Measurements from ENCODE around the gene ZP1.

Gene ZP1

DNA sequence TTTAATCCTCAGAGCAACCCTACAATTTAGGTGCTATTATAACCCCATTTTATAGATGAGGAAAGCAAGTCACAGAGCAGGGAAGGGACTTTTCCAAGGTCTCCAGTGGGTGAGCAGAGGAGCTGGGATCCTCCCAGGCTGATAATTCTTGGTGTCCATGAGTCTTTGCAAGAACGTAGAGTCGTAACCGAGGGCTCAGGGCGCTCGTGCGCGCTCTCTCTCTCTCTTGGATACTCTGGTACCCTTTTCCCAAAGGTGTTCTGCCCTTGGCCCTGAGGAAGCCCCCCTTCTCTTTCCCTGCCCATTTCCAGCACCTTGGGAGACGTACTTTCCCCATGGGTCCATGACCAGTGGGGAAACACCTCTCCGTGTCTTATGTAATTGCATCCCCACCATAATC, 5.2 kb upstream of the ZP1 start:
- no peak for DNase-seq

DNA sequence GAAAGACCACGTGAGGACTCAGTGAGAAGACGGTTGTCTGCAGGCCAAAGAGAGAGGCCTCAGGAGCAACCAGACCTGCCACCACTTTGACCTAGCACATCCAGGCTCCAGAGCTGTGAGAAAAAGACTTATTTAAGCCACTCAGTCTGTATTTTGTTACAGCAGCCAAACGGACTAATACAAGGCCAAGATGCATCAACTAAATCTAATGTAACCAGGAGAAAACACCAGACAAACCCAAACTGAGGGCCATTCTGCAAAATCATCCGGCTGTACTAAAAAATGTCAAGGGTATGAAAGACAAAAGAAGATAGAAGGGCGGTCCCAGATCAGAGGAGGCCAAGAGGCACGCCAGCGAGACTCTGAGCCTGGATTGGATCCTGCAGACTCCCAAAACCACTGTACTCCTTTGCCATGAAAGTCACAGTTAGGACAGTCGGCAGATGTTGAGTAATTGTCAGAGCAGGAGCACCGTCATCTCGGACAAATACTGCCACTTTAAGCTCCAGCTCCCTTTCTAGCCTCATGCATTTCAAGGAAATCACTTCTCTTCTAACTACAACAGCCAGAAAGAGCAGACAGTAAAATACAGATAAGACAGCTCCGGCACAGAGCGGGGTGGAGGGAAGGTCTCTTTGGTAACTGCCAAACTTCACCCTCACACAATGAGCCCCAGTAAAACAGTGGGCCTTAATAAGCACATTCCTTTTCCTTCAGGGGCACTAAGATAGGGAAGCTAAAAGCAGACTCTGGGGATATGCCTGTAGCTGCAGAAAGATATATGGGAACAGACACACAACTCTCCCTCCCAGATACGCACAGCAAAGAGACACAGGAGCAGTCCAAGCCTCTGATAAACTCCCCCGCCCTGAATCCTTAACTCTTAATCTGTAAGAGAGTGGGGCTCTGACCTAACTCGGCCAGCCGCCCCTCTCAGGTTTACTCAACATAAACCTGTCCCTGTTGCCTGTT, 3.5 kb upstream of the ZP1 start:
- DNase-seq, result no peak

DNA sequence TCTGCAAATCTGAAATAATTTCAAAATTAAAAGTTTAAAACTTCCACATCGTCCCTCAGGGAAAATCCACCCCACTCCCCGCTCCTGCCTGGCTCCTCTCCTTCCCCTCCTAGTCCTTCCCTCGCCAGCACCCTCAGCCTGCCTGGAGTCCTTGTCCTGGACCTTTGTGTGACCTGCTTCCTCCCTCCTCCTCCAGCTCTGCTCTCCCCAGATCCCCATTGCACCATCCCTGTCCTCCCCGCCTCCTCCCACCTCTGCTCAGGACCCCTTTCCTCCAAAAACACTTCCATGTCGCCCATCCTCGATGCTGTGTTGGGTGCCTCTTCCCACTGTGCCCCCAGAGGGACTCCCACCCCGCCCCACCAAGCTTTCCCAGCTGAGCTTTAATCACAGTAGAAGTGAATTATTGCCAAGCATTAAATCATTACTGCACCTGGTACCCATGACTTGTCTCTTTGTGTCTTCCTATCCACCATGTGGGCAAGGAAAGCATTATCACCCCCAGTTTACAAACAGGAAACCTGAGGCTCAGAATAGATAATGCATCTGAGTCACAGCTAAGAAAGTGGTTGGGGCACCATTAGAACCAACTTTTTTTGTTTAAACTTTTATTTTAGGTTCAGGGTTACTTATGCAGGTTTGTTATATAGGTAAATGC, 2.4 kb upstream of the ZP1 start:
- DNase-seq, result no peak

DNA sequence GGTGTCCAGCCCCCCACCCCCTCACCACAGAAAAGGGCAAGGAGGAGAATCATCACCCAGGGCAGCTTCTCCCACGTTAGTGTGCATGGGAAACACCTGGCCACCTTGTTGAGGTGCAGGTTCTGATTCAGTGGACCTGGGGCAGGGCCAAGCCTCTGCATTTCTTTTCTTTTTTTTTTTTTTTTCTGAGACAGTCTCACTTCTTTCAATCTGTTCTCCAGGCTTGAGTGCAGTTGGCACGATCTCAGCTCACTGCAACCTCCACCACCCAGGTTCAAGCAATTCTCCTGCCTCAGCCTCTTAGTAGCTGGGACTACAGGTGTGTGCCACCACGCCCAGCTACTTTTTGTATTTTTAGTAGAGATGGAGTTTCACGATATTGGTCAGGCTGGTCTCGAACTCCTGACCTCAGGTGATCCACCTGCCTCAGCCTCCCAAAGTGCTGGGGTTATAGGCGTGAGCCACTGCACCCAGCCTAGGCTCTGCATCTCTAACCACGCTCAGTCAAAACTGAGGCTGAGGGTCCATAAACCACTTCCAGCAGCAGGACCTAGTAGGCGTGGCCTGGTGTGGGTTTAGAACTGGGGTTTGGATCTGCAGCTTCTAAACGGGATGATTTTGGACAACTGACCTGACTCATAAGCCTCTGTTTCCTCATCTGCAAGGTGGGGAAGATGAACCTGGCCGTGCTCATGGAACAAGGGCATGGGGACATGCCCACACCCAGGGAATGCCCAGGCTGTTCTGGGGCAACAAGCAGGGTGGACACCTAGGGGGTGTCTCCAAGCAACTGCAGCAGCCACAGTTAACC, 734 bp downstream of the ZP1 start:
- DNase-seq, result no peak

DNA sequence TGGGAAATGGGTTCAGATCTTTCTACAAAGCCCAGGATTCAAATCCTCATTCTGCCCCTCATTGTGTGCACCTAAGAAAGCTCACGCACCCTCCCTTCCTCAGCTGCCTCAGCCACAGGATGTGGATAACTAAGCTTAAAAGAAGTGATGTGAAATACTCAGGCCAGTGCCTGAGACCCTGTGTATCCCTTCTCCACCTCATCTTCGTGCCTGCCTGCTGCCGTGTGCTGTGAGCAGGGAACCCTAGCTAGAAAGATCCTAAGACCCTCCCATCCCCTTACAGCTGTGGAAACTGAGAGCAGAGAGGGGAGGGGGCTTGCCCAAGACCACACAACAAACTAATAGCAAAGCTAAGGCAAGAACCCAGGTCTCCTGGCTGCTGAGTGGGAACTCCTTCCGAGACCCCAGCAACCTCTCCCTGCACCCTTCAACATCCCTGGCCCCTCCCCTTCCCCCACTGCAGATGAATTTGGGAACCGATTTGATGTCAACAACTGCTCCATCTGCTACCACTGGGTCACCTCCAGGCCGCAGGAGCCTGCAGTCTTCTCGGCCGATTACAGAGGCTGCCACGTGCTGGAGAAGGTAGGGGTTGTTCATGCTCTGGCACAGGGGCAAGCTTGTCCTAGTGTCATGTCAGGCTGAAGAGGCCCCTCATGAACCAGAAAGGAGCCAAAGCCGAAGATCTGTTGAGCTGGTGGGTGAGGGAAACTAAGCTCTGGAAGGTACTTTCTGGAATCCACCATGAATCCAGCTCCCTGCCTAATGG, 1.5 kb downstream of the ZP1 start:
- DNase-seq, result no peak

DNA sequence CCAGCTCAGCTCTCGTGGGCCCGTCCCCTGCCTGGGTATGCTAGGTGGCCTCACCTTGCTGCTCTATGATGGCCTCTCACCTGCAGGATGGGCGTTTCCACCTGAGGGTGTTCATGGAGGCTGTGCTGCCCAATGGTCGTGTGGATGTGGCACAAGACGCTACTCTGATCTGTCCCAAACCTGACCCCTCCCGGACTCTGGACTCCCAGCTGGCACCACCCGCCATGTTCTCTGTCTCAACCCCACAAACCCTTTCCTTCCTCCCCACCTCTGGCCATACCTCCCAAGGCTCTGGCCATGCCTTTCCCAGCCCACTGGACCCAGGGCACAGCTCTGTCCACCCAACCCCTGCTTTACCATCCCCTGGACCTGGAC, 2.1 kb downstream of the ZP1 start:
- no peak for DNase-seq

DNA sequence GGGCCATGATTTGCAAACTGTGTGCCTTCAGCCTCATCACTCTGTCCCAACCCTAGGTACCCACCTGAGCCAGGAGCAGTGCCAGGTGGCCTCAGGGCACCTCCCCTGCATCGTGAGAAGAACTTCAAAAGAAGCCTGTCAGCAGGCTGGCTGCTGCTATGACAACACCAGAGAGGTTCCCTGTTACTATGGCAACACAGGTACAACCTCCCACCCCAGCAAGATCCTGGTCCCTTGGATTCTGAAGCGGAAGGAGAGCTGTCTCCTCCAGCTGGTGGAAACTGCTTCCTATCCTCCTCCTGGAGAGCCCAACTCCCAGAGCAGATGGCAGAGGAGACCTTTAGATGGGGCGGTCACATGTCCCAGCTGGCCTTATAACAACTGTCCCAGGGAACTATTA, 2.9 kb downstream of the ZP1 start:
- no peak for DNase-seq

DNA sequence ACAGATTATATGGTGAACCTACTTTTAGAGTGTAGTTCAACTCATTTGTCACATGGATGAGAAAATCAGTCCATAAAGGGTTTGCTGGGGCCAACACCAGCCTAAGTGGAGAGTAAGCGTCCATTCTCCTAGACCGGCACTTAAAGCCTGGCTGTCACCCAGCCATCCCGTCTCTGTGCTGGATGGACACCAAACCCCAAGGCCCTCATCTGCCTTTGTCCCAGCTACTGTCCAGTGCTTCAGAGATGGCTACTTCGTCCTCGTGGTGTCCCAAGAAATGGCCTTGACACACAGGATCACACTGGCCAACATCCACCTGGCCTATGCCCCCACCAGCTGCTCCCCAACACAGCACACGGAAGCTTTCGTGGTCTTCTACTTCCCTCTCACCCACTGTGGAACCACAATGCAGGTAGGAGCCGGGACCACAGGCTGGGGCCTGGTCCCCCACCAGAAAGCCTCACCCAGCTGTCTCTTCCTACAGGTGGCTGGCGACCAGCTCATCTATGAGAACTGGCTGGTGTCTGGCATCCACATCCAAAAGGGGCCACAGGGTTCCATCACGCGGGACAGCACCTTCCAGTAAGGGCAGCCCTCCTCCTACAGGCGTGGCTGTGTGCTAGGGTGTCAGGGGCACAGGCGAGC, 3.5 kb downstream of the ZP1 start:
- DNase-seq, result no peak

DNA sequence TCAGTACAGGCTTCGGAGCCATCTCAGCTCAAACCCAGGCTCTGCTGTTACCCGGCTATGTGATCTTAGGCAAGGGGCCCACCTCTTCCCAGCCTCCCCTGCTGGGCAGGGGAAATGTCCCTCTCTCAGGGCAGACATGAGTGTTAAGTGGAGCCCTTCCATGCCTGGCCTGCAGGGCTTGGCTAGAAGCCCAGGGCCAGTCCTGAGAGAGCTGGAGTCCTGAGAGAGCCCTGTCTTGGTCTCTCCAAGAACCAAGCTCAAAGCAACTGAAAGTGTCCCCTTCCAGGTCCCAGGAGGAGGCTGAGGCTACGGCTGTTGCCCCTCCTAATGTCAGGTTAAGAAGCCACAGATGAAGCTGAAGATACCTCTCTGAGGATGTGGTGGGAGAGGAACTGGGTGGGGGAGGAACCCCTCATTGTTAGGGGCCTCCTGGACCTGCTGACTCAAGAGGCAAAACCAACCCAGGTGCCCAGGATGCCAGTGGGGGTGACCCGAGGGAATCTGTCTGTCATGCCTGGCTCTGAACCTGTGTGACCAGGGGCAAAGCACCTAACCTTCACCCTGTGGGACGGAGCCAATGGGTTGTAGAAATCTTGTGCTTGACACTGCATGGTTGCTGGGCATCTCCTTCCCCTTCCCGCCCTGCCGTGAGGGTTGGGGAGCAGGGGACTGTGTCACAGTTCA, 4.2 kb downstream of the ZP1 start:
- DNase-seq, result no peak

DNA sequence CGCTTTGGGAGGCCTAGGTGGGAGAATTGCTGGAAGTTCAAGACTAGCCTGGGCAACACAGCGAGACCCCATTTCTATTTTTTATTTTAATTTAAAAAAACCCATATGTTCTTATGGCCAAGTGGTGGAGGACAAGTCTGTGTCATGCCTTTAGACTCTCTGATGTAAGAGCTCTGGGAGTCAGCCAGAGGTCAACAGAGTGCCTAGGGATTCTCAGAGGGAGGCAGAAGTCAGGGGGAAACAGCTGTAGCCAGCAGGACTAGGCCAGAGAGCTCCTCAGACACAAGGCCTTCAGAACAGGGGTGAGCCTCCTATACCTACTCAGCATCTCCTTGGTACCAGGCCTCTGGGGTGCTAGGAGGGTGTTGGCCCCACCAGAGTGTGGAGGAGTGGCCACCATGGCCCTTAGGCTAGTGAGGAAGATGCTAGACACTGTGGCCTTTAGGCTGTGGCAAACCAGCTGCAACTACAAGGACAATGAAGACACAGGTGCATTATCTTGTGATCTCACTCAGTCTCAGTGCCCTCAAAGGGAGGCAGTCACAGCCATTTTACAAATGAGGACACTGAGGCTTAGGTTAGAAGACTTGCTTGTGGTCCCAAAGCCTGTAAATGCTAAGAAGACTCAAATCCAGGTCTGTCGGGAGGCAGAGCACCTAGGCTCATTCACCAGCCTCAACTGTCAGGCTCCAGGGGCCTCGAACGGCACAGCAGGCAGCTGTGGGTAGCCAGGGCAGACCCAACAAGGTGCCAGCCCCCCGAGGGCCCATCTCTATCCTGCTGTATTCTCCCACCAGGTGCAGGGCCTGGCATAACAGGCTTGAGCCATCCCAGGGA, 5.0 kb downstream of the ZP1 start:
- peak; percentile 40 for DNase-seq

DNA sequence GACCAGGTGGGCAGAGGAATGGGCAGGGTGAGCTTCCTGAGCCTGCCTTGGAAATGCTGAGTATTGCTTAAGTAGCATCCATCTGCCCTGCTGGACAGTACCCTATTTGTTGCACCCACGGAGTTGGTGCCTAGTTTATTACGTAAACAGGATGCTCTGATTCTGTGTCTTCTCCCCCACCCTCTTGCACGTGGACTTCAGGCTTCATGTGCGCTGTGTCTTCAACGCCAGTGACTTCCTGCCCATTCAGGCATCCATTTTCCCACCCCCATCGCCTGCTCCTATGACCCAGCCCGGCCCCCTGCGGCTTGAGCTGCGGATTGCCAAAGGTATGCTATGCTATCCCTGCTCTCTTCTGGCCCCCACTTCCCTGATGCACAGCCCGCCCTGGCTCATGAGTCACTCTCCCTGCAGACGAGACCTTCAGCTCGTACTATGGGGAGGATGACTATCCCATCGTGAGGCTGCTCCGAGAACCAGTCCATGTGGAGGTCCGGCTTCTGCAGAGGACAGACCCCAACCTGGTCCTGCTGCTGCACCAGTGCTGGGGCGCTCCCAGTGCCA, 5.7 kb downstream of the ZP1 start:
- no peak for DNase-seq

DNA sequence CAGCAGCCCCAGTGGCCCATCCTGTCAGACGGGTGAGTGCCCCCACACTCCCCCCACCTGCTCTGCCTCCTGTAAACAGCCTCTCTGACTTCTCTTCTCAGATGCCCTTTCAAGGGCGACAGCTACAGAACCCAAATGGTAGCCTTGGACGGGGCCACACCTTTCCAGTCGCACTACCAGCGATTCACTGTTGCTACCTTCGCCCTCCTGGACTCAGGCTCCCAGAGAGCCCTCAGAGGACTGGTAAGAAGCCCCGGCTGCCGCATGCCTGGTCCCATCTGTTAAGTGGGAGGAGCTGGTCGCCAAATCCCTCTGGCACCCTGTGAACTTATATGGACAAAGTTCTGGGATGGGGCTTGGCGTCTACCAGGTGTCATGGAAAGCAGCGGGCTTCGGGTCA, 6.2 kb downstream of the ZP1 start:
- no peak for DNase-seq

DNA sequence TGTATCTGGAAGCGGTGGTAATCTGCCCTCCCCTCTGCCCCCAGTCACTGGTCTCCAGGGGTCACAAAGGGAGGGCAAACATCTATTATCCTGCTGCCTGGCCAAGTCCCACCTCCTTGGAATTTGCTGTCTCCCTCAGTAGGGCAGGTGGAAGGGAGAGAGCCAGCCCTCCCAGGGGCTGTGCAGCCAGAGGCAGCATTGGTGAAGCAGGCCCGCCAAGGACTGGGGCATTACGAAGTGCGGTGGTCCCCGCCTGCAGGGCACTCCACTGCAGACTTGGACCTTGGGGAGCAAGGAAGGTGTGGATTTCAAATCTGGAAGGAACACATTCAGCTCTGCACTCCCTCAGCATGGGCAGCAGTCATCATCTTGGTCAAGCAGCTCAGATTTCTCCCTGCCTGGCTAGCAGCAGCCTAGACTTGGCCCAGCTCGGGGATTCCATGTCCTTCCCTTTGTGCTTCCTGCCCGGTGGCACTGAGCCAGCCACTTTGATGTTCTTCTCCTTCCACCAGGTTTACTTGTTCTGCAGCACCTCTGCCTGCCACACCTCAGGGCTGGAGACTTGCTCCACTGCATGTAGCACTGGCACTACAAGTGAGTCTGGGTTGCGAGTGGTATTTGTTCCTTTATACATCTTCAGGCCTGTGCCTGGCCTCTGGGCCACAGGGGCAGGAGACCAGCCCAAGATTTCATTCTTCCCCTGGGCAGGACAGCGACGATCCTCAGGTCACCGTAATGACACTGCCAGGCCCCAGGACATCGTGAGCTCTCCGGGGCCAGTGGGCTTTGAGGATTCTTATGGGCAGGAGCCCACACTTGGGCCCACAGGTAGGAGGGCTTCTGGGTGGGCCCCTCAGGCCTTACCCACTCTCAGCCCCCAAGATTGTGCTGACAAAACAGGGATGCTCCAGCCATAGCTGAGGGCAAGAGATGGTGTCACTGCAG, 7.4 kb downstream of the ZP1 start:
- DNase-seq, result no peak

DNA sequence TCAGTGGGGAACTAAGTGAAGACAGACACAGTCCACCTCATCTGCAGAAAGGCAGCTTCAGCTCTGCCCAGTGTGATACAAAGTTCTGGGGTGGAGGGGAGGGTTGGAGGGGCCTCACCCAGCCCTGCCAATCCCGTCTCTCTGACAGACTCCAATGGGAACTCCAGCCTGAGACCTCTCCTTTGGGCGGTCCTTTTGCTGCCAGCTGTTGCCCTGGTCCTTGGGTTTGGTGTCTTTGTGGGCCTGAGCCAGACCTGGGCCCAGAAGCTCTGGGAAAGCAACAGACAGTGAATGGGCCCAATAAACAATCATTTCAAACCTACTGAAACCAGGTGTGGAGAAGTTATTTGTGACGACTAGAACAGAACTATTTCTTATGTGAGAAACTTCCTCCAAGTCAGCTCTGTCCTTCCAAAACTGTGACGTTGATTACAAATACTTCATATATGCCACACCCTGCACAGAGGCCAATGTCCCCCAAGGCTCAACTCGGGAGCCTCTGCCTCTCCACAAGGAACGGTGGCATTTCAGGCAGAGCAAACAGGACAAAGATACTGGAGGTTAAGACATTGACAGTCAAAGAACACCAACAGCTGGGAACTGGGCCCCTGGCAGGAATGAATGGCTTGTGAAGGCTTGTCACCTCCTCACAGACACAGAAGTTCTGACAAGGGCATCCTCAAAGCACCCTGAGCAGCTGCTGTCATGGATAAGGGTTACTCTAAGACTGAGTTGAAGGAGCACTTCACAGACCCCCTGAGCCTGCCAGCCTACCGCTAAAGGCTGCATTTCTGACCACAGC, 8.2 kb downstream of the ZP1 start:
- no peak for DNase-seq

DNA sequence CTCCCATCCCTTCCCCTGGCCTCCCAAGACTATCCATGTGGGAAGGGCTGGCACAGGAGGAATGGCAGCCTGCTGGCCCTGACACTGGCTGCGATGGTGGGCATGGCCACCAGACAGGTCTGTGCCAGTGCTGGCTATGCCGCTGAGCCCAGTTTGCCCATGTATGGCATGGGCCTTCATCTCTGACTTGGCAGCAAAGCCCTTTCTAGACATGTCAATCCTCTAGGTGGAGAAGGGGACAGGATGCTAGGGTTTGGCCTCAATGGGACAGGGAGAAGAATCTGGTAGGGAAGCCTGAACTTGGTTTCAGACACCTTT, 8.8 kb downstream of the ZP1 start:
- DNase-seq, result no peak

DNA sequence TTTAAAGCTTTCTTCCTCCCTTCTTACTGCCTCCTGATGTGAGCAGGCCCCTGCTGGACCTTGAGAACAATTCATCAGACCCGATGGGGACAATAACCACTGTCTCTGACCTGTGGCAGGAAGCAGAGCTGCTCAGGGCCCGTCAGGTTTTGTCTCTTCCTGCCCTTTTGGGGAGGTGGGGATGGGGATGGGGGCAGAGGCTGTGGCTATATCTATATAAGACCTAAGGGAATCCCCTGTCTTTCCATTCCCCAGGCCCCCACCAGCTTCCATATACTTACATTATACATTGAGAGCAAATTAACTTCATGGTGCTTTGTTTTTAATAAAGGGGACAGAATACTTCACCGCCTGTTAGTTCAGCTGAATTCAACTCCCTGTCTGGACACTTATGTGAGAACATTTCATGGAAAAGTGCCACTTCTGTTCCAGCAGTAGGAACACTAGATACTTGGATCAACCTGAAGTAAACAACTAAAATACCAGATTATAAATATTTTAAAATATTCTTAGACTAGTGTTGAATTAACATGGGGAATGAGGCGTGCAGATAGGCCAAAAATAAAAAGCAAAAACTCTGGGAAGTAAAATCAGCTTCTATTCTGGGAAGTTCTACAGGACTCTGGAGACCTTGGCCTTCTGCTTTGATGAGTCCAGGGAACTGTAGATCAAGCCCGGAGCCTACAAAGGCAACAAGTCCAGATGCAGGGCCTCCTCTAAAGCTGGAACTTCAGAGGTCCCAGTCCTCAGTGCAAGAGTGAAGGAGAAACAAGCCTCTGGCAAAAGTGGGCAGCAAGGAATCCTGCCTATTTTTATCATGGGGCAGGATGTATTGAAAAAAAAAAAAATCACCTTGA, 11.1 kb downstream of the ZP1 start:
- DNase-seq, result no peak

DNA sequence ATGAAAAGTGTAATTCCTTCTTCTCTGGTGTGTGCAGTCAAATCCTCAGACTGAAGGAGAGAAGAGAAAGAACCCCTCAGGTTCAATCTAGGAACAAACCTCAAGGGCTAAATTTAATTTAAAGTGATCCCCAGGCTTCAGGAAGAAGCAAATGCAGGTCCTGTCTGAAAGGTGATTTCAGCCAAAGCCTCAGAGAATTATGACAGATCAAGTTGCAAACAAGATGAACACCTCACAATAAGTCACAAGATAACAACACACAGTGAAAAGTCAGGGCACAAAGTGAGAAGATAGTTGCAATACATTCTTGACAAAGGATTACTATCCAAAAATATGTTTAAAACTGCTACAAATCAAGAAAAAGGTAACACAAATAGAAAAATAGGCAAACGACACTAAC, 11.8 kb downstream of the ZP1 start:
- no peak for DNase-seq

All from GF-D8 (cell line).